ENCODE data around the gene LTC4S.

The LTC4S gene

GRCh38 chr5:179840321-179840720, 46.5 kb downstream of the LTC4S start:
- DNase-seq (ENCODE audit: low read depth), result no peak
- TF ChIP-seq, protein P1, sequence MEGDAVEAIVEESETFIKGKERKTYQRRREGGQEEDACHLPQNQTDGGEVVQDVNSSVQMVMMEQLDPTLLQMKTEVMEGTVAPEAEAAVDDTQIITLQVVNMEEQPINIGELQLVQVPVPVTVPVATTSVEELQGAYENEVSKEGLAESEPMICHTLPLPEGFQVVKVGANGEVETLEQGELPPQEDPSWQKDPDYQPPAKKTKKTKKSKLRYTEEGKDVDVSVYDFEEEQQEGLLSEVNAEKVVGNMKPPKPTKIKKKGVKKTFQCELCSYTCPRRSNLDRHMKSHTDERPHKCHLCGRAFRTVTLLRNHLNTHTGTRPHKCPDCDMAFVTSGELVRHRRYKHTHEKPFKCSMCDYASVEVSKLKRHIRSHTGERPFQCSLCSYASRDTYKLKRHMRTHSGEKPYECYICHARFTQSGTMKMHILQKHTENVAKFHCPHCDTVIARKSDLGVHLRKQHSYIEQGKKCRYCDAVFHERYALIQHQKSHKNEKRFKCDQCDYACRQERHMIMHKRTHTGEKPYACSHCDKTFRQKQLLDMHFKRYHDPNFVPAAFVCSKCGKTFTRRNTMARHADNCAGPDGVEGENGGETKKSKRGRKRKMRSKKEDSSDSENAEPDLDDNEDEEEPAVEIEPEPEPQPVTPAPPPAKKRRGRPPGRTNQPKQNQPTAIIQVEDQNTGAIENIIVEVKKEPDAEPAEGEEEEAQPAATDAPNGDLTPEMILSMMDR (conservative IDR thresholded peaks at IDR 0.05; ENCODE audit: control insufficient read depth, insufficient read depth, low read depth, low read length), result no peak
- no peak overlapping the region for H3K4me3 ChIP-seq (ENCODE audit: control insufficient read depth, low read depth, low read length)

- DNase-seq (ENCODE audit: low read depth), result no peak
- TF ChIP-seq, protein P1 (conservative IDR thresholded peaks at IDR 0.05; ENCODE audit: control insufficient read depth, insufficient read depth, low read depth, low read length), result no peak
Observed at GRCh38 chr5:179840766-179841165, 47.0 kb downstream of the LTC4S start.

DNA sequence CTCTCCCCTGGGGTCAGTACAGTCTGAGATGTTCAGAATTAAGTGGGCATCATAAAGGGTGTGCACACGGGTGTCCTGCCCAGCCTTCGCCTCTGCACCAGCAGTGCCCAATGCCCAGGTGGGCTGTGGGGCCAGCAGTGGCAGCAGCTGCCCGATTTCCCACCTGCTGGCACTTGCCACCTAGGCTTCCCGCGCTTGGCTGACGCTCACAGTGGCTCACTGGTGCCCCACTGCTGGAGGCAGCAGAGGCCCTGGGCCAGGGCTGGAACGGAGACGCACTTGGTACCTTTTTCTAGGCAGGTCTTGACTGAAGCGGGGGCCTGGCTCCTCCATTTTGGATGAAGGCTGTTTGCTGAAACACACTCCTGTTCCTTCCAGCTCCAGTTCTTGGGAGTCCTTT, 47.8 kb downstream of the LTC4S start:
- no peak for DNase-seq (ENCODE audit: low read depth)
- TF ChIP-seq, protein P1 (conservative IDR thresholded peaks at IDR 0.05; ENCODE audit: control insufficient read depth, insufficient read depth, low read depth, low read length), result no peak
- no peak overlapping the region for H3K4me3 ChIP-seq (ENCODE audit: control insufficient read depth, low read depth, low read length)

More at GRCh38 chr5:179840766-179841165, 47.0 kb downstream of the LTC4S start:
- no peak overlapping the region for H3K4me3 ChIP-seq (ENCODE audit: control insufficient read depth, low read depth, low read length)
